Transverse colon (tissue), 4 donors: Measurements from ENCODE around the gene ITGA11.

Experiments
- CTCF ChIP-seq, 5 experiments: fragments of 200-600 bp in 3 of 5; fragments of 450-650 bp in 2 of 5; sonication (generic) in 3 of 5; IDR thresholded peaks; 1 replicate in 2 of 5; 2 replicates in 3 of 5; pipeline ENCODE4 v1.5.1; 2016 to 2017; ENCODE audit warnings: antibody characterized with exemption in 5 of 5, inconsistent platforms in 3 of 5, mild to moderate bottlenecking in 2 of 5, moderate library complexity in 1 of 5
- POLR2AphosphoS5 ChIP-seq, 3 donors: sonication (generic); formaldehyde crosslinking; IDR thresholded peaks; one replicate each; pipeline ENCODE4 v1.6.1; 2016; ENCODE audit warnings: antibody characterized with exemption in 3 of 3

GRCh38 chr15:68343579-68344225, 88.3 kb downstream of the ITGA11 start:
- TF ChIP-seq CTCF (IDR thresholded peaks at IDR 0.05) (no peak), POLR2AphosphoS5 (IDR thresholded peaks at IDR 0.05) (no peak)
